ENCODE results near the gene LGR6.
"Not testable (repeated sequence)": the region's sequence is repeated elsewhere in the genome, so short reads cannot be mapped to it uniquely, and the experiment has no call there.

LGR6 gene

DNA sequence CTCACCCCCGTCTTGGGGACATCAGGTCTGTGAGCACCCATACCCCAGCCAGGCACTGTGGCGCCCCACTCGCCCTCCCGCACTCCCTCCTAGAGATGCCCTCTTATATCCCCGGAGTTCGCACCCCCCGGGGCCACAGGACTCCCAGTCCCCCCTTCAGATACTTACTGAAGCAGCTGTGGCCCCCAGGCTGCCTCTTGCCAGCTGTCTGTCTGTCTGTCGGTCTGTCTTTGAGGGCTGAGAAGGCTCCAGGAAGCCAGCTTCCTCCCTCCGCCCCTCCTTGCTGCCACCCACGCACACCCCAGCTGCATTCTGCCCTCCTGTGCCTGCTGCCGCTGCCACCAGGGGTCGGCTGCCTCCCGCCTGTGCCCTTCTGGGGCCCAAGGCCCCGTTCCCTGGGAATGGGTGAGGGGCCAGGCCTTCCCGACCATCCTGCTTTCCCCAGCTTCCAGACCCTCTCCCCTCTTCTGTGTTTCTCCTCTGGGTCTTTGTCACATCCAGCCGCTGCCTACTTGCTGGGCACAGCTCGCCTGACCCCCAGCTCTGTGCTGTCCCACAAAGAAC lies 33.1 kb upstream of the LGR6 start, which contains the start of gene PTPN7:
Gene PTPN7, minus strand, starts transcription at position 226 of the 564 bp plus-strand sequence. CDS start 1,200 bp downstream, outside the sequence.
- DNase-seq (ENCODE audit: low spot score): peak; percentile 75

DNA sequence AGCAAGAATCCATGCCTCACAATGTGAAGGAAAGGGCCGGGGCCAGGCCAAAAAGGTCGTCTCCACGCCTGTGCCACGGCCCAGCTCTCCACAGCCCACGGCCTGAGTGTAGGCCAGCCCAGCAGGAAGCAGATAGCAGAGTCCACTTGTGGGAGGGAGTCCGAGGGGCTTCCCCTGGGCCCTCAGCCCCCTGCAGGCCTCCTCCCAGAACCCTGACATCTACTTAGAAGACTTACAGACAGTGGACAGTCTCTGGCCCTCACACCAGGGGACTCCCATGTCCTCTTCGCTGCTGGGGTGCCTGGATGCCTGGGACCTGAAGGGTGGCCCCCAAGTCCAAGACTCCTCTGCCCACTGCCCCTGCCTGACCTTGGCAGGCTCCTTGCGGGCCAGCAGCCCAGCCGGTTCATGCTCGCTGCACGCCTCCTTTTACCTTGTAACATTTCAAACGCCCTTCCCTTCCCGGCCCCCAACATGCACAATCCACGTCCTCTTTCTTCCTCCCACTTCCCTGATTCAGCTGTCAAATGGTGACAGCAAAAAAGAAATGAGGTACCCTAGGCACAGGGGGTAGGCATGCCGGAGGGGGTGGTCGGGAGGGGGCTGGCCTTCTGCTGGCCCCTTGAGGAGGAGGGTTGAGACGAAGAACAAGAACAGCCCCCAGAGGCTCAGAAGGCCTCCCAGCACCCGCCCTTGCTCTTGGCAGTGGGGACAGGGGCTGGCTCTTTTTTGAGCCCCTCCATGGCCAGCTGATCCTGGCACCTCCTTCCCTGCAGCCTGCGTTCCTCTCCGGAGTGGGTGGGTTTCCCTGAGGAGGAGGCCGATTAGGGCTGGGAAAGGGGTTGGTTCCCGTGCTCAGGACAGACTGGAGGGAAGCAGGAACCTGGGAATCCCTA lies 32.2 kb upstream of the LGR6 start:
- DNase-seq (ENCODE audit: low spot score): no peak

DNA sequence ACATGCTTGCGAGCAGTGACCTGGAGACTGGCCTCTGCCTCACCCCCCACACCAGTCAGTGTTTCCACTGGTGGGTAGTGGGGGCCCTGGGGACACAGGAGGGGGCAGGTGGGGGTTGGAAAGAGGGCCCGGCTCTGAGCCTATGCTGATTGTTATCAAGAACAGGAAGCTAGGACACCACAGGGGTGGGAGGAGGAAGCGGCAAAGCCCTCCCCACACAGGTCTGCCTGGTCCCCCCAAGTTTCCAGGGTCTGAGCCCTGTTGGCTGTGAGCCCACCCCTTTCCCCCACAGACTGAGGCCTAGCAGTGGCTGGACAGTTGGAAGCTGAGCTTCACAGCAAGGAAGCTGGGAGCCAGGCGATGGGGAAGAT lies 31.6 kb upstream of the LGR6 start:
- DNase-seq (ENCODE audit: low spot score): peak; percentile 43

DNA sequence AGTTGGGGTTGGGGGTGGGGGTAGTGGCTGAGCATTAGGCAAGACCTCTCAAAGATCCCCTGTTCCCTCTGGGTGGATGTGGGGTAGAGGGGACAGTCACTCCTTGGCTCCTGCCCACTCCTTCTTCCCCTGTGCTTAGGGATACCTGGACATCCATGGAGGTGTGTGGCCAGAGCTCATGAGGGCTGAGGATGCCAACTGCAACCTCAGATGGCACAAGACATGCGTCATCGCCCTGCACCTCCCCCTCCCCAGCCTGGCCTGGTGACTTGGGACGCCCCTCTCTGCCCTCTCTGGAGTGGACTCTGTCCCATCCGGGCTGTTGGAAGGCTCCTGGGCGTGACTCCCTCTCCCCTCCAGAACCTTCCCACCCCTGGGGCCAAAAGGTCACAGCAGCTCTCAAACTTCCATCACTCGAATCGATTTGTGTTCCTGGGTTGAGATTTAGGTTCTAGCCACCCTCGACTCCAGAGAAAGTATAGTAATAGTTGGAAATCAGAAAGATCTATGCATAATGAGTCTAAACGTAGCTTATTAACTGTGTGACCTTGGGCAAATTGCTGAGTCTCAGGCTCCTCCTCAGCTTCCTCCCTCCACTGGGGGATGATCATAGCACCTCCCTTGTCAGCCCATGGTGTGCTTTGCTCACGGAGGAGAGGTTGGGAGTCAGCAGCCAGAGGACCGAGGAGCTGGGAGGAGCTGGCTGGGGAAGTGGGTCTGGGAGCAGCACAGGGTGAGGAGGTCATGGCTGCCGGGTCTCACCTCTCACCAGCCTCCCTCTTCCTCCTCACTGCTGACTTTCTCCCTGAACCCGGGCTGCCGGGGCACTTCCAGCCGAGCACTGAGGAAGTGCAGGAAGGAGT lies 30.9 kb upstream of the LGR6 start:
- DNase-seq (ENCODE audit: low spot score): peak; percentile 40

DNA sequence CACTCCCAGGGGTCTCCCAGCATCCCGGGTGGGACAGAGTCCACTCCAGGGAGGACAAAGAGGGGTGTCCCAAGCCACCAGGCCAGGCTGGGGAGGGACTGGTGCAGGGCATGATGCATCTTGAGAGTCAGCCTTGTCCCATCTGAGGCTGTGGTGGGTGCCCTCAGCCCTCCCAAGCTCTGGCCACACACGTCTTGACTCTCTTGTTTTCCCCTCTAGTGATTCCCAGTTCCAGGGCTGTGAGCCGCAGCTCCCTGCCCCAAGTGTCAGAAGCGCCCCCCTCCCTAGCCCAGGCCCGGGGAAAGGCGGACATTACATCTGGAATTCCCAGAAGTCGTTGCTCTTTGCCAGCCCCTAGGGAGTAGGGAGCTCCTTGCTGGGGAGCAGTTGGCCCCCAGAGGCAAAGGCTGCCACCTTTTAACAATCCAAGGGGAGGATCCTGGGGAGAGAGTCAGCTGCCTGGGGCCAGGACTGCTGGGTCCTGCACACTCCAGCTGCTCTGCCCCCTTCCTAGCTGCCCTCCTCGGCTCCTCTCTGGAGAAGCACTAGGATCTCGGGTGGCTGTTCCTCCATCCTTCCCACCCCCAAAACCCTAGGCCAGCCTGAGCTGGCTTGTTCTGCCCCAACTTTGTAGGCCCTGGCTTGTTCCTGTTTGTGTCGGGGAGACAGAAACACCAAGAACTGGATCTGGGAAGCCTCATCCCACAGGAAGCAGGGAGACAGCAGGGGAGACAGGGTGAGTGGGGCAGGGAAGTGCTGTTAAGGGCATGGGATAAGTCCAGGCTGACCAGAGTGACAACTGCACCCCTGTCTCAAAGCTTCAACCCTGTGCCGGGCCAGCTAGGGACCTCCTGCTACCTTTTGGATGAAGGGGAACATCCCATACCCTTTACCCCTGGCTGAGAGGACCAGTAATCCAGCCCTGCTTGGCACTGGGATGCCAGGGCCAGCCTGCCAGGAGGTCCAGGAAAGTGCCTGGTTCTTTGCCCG lies 30.0 kb upstream of the LGR6 start:
- no peak for DNase-seq (ENCODE audit: low spot score)

DNA sequence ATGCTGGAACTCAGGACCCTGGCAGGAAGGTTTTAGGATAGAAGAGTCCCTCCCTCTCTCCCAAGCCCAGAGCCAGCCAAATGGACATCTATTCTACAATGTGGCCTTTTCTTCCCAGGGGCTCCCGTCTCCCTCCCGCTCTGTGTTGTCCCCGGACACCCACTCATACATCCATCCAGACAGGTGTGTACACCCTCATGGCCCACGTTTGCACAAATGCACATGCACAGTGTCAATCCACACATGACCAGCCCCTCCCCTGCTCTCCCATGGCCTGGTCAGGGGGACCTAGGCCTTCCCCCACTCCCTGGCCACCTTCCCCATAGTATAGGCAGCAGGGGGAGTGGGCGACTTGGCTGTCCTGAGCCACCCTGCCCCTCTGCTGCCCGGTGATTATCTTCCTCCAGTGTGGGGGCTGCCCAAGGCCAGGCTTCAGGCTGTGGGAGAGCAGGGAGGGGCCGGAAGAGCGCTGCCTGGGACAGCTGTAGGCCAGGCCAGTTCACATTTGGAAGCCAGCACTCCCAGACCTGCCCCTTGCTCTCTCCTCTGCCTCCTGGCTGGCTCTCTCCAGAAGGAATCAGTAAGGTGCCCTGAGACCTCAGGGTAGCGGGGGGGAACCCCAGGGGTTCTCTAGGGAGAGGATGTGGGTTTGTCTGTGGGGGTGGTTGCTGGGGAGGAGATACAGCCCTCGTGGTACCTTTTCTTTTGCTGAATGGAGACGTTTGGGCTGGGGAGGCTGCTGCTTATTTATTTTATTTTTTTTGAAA lies 29.1 kb upstream of the LGR6 start:
- peak; percentile 79 for DNase-seq (ENCODE audit: low spot score)

DNA sequence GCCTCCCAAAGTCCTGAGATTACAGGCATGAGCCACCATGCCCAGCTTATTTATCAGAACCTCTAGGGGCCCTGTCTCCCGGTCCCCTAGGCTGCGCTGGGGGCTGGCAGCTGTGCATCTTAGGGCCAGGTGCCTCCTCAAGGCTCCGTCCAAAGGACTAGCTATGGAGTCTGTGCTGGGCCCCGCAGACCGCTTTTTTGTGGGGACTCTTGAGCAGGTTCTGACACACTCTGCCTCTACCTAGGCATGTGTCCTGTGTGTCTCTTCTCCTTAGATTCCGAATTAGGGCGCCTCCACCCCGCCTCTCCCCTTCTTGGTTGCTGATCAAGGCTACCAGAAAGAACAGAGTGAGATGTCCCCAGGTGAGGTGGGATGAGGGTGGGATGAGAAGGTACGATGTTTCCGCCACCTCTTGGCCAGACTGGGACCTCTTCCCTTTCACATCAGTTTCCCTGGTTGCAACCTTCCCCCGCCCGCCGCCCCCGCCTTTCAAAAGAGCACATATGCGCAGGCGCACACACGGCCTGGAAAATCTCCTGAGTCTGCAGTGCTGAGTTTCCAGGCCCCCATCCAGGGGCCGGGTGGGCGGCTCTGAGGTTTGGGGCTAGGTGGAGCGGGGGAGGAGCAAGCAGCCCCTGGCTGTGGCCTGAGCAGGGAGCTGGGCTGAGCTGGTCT lies 28.2 kb upstream of the LGR6 start:
- no peak for DNase-seq (ENCODE audit: low spot score)

DNA sequence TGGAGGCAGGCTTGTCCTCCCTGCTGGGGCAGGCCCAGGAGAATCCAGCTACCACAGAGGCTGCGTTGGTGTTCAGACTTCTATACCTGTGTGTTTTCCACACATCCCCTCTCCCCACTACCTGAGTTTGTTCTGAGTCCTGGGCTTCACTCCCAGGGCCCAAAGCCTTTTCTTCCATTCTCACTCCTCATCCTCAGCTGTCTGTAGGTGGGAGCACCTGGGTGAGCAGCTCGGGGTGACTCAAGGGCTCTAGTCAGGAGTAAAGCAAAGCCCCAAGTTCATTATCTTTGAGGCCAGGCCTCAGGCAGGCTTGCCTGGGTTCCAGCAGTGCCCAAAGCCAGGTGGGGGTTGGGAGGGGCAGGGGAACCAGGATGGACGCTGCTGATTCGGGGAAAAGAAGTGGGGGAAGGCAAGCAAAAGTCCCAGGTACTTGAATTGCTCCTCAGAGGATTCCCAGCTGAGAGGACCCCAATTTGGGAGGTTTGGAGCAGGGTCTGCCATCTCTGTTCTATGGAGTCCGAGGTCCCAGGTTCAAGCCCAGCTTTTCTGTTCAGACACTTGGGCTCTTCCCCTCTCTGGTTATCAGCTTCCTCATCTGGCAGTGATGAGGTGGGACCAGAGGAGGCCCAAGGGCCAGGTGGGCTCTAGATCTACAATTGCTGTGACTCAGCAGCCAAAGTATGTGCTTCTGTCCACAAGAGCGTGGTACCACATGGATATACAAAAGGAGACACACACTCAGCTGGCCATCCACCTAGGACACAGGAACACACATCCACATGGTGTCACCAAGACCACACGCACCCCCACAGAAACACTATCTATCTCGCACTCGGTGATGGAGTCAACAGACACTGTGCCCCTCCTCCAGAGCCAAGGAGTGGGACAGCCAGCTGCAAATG lies 27.4 kb upstream of the LGR6 start:
- no peak for DNase-seq (ENCODE audit: low spot score)

DNA sequence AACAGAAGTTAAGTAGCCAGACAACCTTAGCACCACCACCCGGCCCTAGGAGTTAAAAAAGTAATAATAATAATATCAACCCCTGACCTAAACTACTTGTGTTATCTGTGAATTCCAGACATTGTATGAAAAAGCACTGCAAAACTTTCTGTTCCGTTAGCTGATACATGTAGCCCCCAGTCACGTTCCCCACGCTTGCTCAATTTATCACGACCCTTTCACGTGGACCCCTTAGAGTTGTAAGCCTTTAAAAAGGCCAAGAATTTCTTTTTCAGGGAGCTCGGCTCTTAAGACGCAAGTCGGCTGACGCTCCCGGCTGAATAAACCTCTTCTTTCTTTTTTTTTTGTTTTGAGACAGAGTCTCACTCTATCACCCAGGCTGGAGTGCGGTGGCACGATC lies 26.5 kb upstream of the LGR6 start:
- DNase-seq (ENCODE audit: low spot score): not testable (repeated sequence)

DNA sequence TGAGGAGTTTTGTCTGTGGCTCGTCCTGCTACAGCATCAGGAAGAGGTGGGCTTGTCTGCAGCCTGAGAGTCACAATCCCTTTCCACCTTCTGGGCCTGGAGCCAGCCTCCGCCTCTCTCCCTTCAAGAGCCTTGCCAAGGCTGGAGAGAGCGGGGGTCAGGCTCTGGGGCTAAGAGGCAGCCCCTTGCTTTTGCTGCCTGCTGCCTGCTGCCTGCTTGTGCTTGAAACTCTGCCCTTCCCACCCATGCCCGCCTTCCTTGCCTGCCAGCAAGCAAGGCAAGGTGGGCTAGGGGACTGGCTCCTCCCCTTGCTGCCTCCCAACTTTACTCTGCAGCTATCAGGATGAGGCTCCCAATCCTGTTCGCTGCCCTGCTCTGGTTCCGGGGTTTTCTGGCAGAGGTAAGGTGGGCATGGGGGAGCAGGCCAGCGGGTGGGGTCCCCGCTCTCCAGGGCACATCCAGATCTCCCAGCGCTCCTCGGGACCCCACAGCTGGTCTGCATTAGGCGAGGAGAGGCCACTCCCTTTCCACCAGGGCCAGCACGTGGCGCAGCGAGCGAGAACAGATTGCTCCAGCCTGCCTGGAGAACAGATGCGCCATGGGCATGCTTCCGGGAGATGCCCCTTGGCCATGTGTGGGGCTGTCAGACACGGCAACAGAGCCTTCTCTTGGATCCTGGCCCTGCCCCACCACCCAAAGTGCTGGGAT lies 25.7 kb upstream of the LGR6 start:
- no peak for DNase-seq (ENCODE audit: low spot score)

DNA sequence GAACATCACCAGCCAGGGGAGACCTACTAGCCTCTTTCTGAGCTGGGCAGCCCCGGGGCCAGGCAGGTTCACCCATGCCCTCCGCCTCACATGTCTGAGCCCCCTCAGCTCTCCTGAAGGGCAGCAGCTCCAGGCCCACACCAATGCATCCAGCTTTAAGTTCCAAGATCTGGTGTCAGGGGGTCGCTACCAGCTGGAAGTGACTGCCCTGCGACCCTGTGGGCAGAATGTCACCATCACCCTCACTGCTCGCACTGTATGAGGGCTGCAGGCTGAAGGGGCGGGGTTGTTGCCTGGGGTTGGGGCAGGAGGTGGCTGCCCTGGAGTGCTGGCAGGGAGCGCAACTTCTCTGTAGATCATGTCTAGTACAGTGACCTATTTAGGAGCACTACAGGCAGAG lies 24.7 kb upstream of the LGR6 start:
- no peak for DNase-seq (ENCODE audit: low spot score)

DNA sequence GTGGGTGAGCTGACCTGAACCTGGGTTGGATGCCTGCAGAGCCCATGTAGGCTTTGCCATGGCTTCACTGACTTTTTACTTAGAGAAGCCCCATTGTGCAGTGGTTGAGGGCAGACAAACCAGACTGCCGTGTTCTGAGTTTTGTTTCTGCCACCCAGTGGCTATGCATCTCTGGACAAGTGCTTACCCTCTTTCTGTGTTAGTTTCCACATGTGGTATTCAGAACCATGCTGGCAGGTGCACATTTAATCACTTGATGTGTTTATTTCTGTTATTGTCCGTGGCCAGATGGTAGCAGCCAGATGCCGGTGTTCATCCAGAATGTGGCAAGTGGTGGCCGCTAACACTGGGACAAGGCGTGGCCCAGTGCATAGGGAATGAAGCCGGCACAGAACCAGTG lies 22.9 kb upstream of the LGR6 start:
- no peak for DNase-seq (ENCODE audit: low spot score)

DNA sequence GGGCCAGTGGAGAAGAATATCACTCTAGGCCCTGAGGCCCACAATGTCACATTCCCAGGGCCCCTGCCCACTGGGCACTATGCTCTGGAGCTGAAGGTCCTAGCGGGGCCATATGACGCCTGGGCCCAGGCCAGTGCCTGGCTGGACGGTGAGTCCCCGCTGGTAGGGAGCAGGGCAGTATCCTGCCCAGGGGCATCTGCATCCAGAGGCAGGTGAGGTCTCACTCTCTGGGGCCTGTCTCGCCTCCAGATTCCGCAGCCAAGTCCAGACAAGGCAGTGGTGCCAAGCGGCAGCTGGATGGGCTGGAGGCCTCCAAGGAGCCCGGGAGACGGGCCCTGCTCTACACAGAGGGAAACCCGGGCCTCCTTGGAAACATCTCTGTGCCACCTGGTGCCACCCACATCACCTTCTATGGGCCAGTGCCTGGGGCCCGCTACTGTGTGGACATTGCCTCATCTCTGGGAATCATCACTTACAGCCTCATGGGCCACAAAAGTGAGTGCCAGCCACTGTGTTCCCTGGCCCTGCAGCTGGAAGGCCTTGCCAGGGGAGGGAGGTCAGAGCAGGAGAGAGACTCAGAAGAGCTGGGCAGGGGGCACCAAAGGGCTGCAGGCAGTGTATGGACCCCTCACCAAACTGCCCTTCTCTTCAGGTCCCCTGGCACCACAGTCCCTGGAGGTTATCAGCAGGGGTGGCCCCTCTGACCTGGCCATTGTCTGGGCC lies 22.1 kb upstream of the LGR6 start:
- no peak for DNase-seq (ENCODE audit: low spot score)

DNA sequence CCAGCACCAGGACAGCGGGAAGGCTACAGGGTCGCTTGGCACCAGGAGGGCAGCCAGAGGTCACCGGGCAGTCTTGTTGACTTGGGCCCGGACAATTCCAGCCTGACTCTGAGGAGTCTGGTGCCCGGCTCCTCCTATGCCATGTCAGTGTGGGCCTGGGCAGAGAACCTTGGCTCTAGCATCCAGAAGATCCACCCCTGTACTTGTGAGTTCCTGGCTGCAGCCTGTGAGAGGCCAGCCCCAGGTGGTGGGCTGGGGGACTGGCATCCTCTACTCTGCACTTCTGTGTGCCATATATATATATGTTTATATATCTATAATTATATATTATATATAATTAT lies 21.6 kb upstream of the LGR6 start:
- DNase-seq (ENCODE audit: low spot score): no peak

DNA sequence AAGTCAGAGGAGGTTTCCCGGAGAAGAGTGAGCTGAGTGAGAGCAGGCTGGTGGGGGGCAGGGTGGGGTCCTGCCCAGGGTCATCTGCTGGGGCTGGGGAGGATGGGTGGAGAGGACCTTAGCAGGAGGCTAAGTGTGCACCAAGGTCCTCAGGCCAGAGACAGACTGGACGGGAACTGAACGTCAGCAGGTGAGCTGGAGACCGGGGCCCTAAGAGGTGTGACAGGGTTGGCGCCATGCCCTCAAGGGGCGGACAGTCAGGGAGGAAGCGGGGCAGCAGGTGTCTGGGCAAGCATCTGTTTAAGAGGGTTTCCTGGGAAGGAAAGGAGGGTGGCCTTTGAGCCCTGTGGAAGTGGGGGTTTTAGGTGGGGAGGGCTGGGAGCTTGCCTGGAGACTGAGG lies 19.6 kb upstream of the LGR6 start:
- DNase-seq (ENCODE audit: low spot score): no peak

DNA sequence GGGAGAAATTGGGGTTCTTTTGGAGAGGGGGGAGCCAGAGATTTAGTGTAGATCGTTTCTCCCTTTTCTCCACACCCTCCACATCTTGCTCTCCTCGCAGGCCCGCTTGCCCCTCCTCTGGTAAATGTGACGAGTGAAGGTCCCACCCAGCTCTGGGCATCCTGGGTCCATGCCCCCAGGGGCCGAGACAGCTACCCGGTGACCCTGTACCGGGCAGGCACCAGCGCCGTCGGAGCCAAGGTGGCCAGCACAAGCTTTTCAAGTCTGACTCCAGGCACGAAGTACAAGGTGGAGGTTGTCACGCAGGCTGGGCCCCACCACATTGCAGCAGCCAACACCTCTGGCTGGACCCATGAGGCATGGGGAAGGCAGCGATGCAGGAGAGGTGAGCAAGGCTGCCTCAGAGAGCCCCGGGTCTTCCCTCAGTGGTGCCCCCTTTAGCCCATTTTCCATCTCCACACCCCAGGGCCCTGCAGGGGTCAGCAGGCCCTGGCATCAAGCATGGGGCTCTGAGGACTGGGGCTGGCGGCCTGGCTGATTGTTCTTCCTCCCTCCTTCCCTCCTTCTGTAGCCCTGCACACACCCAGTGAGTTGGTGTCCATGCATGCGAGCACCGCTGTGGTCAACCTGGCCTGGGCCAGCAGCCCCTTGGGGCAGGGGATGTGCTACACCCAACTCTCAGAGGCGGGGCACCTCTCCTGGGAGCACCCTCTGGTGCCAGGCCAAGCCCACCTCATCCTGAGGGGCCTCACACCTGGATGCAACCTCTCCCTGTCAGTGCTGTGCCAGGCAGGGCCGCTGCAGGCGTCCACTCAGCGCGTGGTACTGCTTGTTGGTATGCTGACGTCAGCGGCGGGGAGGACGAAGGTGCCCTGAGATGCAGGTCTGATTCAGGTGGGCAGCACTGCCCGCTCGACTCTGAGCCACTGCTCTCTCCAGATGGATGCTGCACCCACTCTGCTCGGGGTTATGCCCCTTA lies 16.4 kb upstream of the LGR6 start:
- no peak for DNase-seq (ENCODE audit: low spot score)
